ENCODE data around the gene SLC7A8.
A peak's percentile ranks its signal among the peaks of the same experiment; 100 is the strongest.
"Not testable (repeated sequence)": the region's sequence is repeated elsewhere in the genome, so short reads cannot be mapped to it uniquely, and the experiment has no call there.

The SLC7A8 gene

GRCh38 chr14:23183479-23183878 is at the start of gene SLC7A8:
SLC7A8 (minus strand) TSS chr14:23183660; CDS start chr14:23182914, 746 bp downstream.
- Histone ChIP-seq H3K9me3 (ENCODE audit: control insufficient read depth, insufficient read depth, low read length) (no peaks in the 10 kb centered on the region), H3K9ac (ENCODE audit: low read depth, low read length) (peak within 1 kb of the TSS; percentile 82), H3K36me3 (ENCODE audit: control insufficient read depth, insufficient read depth, low read length) (no peaks in the 10 kb centered on the region), H3K4me3 (ENCODE audit: low read depth, low read length) (peak within 1 kb of the TSS; percentile 66), H3K27me3 (ENCODE audit: control insufficient read depth, insufficient read depth, low read length) (no peaks in the 10 kb centered on the region), H3K4me1 (ENCODE audit: control insufficient read depth, insufficient read depth, low read length) (peaks cover 10% of the 10 kb centered on the region)

DNA sequence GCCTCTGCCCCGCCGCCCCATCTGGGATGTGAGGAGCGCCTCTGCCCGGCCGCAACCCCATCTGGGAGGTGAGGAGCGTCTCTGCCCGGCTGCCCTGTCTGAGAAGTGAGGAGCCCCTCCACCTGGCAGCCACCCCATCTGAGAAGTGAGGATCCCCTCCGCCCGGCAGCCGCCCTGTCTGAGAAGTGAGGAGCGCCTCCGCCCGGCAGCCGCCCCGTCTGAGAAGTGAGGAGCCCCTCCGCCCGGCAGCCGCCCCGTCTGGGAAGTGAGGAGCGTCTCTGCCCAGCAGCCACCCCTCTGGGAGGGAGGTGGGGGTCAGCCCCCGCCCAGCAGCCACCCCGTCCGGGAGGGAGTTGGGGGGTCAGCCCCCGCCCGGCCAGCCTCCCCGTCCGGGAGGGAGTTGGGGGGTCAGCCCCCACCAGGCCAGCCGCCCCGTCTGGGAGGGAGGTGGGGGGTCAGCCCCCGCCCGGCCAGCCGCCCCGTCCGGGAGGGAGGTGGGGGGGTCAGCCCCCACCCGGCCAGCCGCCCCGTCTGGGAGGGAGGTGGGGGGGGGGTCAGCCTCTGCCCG is 48.9 kb upstream of the SLC7A8 start:
- H3K9ac ChIP-seq (ENCODE audit: low read depth, low read length); H3K4me1 ChIP-seq (ENCODE audit: control insufficient read depth, insufficient read depth, low read length); H3K4me3 ChIP-seq (ENCODE audit: low read depth, low read length); H3K36me3 ChIP-seq (ENCODE audit: control insufficient read depth, insufficient read depth, low read length); H3K27me3 ChIP-seq (ENCODE audit: control insufficient read depth, insufficient read depth, low read length); H3K9me3 ChIP-seq (ENCODE audit: control insufficient read depth, insufficient read depth, low read length): not testable (repeated sequence)

DNA sequence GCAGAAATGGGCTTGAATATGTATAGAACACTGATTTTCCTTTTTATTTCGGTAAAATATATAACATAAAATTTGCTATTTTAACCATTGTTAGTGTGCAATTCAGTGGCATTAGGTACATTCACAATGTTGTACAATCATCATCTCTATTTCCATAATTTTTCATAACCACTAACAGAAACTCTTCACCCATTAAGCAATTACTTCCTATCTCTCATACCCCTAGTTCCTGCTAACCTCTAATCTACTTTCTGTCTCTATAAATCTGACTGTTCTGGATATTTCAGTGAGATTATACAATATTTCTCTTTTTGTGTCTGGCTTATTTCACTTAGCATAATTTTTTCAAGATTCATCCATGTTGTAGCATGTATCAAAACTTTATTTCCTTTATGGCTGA is 45.4 kb upstream of the SLC7A8 start:
- Histone ChIP-seq H3K36me3 (ENCODE audit: control insufficient read depth, insufficient read depth, low read length) (no peaks in the 10 kb centered on the region), H3K4me1 (ENCODE audit: control insufficient read depth, insufficient read depth, low read length) (no peaks in the 10 kb centered on the region), H3K9me3 (ENCODE audit: control insufficient read depth, insufficient read depth, low read length) (peaks cover 3% of the 10 kb centered on the region), H3K4me3 (ENCODE audit: low read depth, low read length) (no peak overlapping the region), H3K9ac (ENCODE audit: low read depth, low read length) (no peak overlapping the region), H3K27me3 (ENCODE audit: control insufficient read depth, insufficient read depth, low read length) (no peaks in the 10 kb centered on the region)

DNA sequence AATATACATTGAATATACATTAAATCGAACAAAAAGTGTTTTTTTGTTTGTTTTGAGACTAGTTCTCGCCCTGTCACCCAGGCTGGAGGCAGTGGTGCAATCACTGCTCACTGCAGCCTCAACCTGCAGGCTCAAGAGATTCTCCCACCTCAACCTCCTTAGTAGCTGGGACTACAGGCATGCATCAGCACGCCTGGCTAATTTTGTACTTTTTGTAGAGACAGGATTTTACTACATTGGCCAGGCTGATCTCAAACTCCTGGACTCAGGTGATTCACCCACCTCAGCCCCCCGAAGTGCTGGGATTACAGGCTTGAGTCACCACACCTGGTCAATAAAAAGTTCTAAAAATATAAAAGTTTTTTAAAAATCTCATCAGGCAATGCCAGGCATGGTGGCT is 44.1 kb upstream of the SLC7A8 start:
- H3K9me3 ChIP-seq (ENCODE audit: control insufficient read depth, insufficient read depth, low read length) = peaks cover 3% of the 10 kb centered on the region
- no peaks in the 10 kb centered on the region for H3K27me3 ChIP-seq (ENCODE audit: control insufficient read depth, insufficient read depth, low read length)
- no peak overlapping the region for H3K9ac ChIP-seq (ENCODE audit: low read depth, low read length)
- H3K36me3 ChIP-seq (ENCODE audit: control insufficient read depth, insufficient read depth, low read length) = no peaks in the 10 kb centered on the region
- no peak overlapping the region for H3K4me3 ChIP-seq (ENCODE audit: low read depth, low read length)
- H3K4me1 ChIP-seq (ENCODE audit: control insufficient read depth, insufficient read depth, low read length) = no peaks in the 10 kb centered on the region

GRCh38 chr14:23224958-23225357 is 41.5 kb upstream of the SLC7A8 start:
- not testable (repeated sequence) for H3K27me3 ChIP-seq (ENCODE audit: control insufficient read depth, insufficient read depth, low read length); H3K9ac ChIP-seq (ENCODE audit: low read depth, low read length); H3K36me3 ChIP-seq (ENCODE audit: control insufficient read depth, insufficient read depth, low read length); H3K4me3 ChIP-seq (ENCODE audit: low read depth, low read length); H3K4me1 ChIP-seq (ENCODE audit: control insufficient read depth, insufficient read depth, low read length); H3K9me3 ChIP-seq (ENCODE audit: control insufficient read depth, insufficient read depth, low read length)

DNA sequence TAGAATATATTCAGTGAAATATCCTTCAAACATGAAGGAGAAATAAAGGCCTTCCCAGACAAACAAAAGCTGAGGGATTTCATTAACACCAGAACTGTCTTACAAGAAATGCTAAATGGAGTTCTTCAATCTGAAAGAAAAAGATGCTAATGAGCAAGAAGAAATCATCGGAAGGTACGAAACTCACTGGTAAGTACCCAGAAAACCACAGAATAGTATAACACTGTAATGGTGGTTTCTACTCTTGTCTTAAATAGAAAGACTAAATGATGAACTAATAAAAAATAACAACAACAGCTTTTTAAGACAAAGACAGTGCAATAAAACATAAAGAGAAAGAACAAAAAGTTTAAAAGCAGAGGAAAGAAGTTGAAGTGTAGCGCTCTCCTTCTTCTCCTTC is 35.6 kb upstream of the SLC7A8 start:
- Histone ChIP-seq H3K4me1 (ENCODE audit: control insufficient read depth, insufficient read depth, low read length) (peaks cover 5% of the 10 kb centered on the region), H3K4me3 (ENCODE audit: low read depth, low read length) (no peak overlapping the region), H3K36me3 (ENCODE audit: control insufficient read depth, insufficient read depth, low read length) (no peaks in the 10 kb centered on the region), H3K9me3 (ENCODE audit: control insufficient read depth, insufficient read depth, low read length) (no peaks in the 10 kb centered on the region), H3K9ac (ENCODE audit: low read depth, low read length) (no peak overlapping the region), H3K27me3 (ENCODE audit: control insufficient read depth, insufficient read depth, low read length) (no peaks in the 10 kb centered on the region)

GRCh38 chr14:23217032-23218020 is 33.9 kb upstream of the SLC7A8 start:
- Histone ChIP-seq H3K27me3 (ENCODE audit: control insufficient read depth, insufficient read depth, low read length) (no peaks in the 10 kb centered on the region), H3K9me3 (ENCODE audit: control insufficient read depth, insufficient read depth, low read length) (no peaks in the 10 kb centered on the region), H3K9ac (ENCODE audit: low read depth, low read length) (no peak overlapping the region), H3K4me1 (ENCODE audit: control insufficient read depth, insufficient read depth, low read length) (peaks cover 5% of the 10 kb centered on the region), H3K36me3 (ENCODE audit: control insufficient read depth, insufficient read depth, low read length) (no peaks in the 10 kb centered on the region), H3K4me3 (ENCODE audit: low read depth, low read length) (no peak overlapping the region)

- Histone ChIP-seq H3K27me3 (ENCODE audit: control insufficient read depth, insufficient read depth, low read length) (no peaks in the 10 kb centered on the region), H3K4me1 (ENCODE audit: control insufficient read depth, insufficient read depth, low read length) (peaks cover 5% of the 10 kb centered on the region), H3K36me3 (ENCODE audit: control insufficient read depth, insufficient read depth, low read length) (no peaks in the 10 kb centered on the region), H3K9ac (ENCODE audit: low read depth, low read length) (no peak overlapping the region), H3K4me3 (ENCODE audit: low read depth, low read length) (no peak overlapping the region), H3K9me3 (ENCODE audit: control insufficient read depth, insufficient read depth, low read length) (no peaks in the 10 kb centered on the region)
These were observed 32.0 kb upstream of the SLC7A8 start for GRCh38 chr14:23215421-23215820.

DNA sequence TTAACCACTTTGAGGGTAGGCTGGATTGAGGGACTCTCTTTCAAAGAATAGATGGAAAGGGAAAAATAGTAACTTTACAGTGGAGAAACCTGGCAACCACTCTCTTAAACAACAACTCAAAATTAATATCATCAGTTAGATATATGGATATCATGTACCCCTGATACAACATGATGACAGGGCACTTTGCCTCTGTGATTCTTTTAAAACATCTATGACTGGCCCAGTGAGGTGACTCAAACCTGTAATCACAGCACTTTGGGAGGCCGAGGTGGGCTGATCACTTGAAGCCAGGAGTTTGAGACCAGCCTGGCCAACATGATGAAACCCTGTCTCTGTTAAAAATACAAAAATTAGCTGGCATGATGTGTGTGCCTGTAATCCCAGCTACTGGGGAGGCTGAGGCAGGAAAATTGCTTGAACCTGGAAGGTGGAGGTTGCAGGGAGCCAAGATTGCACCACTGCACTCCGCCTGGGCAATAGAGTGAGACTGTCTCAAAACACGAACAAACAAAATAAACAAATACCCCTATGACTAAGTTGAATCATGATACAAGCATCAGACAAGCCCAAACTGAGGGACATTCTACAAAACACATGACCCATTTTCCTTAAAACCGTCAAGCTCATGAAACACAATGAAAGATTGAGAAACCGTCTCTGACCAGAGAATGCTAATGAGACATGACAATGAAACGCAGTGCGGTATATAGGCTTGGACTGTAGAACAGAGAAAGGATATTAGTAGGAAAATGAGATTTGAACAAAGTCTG is 26.4 kb upstream of the SLC7A8 start:
- Histone ChIP-seq H3K36me3 (ENCODE audit: control insufficient read depth, insufficient read depth, low read length) (no peaks in the 10 kb centered on the region), H3K9me3 (ENCODE audit: control insufficient read depth, insufficient read depth, low read length) (no peaks in the 10 kb centered on the region)

GRCh38 chr14:23208324-23208723 is 24.9 kb upstream of the SLC7A8 start:
- no peaks in the 10 kb centered on the region for H3K36me3 ChIP-seq (ENCODE audit: control insufficient read depth, insufficient read depth, low read length)
- no peak overlapping the region for H3K4me3 ChIP-seq (ENCODE audit: low read depth, low read length)
- no peak overlapping the region for H3K9ac ChIP-seq (ENCODE audit: low read depth, low read length)
- H3K4me1 ChIP-seq (ENCODE audit: control insufficient read depth, insufficient read depth, low read length) = peaks cover 16% of the 10 kb centered on the region
- no peaks in the 10 kb centered on the region for H3K9me3 ChIP-seq (ENCODE audit: control insufficient read depth, insufficient read depth, low read length)
- H3K27me3 ChIP-seq (ENCODE audit: control insufficient read depth, insufficient read depth, low read length) = no peaks in the 10 kb centered on the region

More for the DNA sequence above, 26.4 kb upstream of the SLC7A8 start:
- peaks cover 16% of the 10 kb centered on the region for H3K4me1 ChIP-seq (ENCODE audit: control insufficient read depth, insufficient read depth, low read length)
- no peak overlapping the region for H3K4me3 ChIP-seq (ENCODE audit: low read depth, low read length)
- no peak overlapping the region for H3K9ac ChIP-seq (ENCODE audit: low read depth, low read length)
- no peaks in the 10 kb centered on the region for H3K27me3 ChIP-seq (ENCODE audit: control insufficient read depth, insufficient read depth, low read length)

GRCh38 chr14:23207146-23207540 is 23.7 kb upstream of the SLC7A8 start:
- Histone ChIP-seq H3K27me3 (ENCODE audit: control insufficient read depth, insufficient read depth, low read length) (no peaks in the 10 kb centered on the region), H3K9ac (ENCODE audit: low read depth, low read length) (peak overlapping the region; percentile 28), H3K9me3 (ENCODE audit: control insufficient read depth, insufficient read depth, low read length) (no peaks in the 10 kb centered on the region), H3K36me3 (ENCODE audit: control insufficient read depth, insufficient read depth, low read length) (no peaks in the 10 kb centered on the region), H3K4me3 (ENCODE audit: low read depth, low read length) (no peak overlapping the region), H3K4me1 (ENCODE audit: control insufficient read depth, insufficient read depth, low read length) (peaks cover 16% of the 10 kb centered on the region)

All from iPS-15b (cell line).